GM12864 (cell line): Measurements from ENCODE around the gene POC1B.

Experiments
- DNase-seq: peaks from one replicate; pipeline ENCODE4 v3.0.0-alpha.2; 2011; ENCODE audit warnings: low read depth
- H3K4me3 ChIP-seq: 2 replicates; pipeline ENCODE4 v1.5.1; 2011; ENCODE audit warnings: mild to moderate bottlenecking, low read depth, low read length, control low read depth
- TF ChIP-seq, protein P1 (sequence below): IDR thresholded peaks from 2 replicates; pipeline ENCODE4 v1.5.1; 2011; ENCODE audit warnings: low read depth, mild to moderate bottlenecking, moderate library complexity, low read length, control low read depth, inconsistent platforms; ENCODE audit errors: missing control alignments

Gene POC1B

DNA sequence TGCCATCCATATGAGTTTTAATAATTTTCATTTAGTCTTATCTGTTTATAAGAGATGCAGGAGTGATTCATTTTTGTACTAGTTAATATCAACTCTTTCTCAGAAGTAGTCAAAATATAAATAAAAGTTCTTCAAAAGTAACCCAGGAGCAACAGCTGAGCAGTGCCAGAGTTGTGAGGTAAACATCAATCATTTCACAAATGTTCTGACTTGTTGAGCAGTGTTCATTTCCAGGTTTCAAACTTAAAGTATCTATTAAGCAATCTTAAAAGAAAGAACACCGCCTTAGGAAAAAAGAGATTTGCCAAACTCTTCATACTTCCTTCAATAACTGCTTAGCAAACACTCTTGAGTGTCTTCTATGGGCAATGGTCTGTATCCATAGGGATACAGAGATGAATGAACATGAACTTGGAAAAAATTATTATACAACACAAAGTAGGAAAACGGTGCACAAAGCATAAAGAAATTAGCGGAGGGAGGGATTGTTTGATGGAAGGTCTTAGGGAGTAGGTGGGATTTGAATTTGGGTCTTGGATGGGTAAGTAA lies 41.9 kb upstream of the POC1B start:
- TF ChIP-seq, protein P1, sequence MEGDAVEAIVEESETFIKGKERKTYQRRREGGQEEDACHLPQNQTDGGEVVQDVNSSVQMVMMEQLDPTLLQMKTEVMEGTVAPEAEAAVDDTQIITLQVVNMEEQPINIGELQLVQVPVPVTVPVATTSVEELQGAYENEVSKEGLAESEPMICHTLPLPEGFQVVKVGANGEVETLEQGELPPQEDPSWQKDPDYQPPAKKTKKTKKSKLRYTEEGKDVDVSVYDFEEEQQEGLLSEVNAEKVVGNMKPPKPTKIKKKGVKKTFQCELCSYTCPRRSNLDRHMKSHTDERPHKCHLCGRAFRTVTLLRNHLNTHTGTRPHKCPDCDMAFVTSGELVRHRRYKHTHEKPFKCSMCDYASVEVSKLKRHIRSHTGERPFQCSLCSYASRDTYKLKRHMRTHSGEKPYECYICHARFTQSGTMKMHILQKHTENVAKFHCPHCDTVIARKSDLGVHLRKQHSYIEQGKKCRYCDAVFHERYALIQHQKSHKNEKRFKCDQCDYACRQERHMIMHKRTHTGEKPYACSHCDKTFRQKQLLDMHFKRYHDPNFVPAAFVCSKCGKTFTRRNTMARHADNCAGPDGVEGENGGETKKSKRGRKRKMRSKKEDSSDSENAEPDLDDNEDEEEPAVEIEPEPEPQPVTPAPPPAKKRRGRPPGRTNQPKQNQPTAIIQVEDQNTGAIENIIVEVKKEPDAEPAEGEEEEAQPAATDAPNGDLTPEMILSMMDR: no peak

DNA sequence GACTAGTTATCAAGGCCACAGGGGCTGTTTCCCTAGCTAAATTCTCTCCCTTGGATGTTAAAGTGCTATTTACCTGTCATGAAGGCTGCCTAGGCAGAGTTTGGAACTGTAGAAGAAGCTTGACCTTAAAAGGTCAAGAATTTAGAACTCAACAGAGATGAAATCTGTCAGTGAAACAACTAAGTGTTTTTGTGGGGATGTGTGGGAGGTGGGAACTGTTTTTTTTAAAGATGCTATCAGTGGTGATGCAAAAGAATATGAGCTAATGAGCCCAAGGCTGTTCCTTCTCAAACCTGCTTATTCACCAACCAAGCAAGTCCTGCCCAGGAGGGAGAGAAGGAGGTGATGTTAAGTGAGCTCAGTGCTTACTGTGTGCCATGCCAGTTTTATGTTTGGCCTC lies 40.8 kb upstream of the POC1B start:
- no peak overlapping the region for H3K4me3 ChIP-seq
- no peak for DNase-seq
- TF ChIP-seq, protein P1: no peak

More for the DNA sequence above, 41.9 kb upstream of the POC1B start:
- H3K4me3 ChIP-seq: no peak overlapping the region
- DNase-seq: no peak

DNA sequence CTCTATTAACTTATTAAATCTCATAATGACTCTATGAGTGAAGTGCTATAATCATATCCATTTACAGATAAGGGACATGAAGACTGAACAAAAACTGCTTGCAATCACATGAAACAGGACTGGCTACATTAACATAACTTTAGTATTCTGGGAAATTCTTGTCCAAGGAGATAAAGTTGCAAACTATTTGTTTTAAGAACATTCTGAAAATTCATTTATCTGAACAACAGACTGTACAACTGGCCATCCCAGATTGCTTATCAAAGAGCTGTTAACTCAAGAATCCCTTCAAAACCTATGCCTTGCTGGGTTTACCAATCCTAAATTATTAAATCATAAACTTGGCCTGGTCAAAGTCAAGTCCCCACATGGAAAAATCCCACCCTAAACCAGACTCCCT lies 39.2 kb upstream of the POC1B start:
- DNase-seq: no peak
- H3K4me3 ChIP-seq: no peak overlapping the region
- TF ChIP-seq, protein P1: no peak

DNA sequence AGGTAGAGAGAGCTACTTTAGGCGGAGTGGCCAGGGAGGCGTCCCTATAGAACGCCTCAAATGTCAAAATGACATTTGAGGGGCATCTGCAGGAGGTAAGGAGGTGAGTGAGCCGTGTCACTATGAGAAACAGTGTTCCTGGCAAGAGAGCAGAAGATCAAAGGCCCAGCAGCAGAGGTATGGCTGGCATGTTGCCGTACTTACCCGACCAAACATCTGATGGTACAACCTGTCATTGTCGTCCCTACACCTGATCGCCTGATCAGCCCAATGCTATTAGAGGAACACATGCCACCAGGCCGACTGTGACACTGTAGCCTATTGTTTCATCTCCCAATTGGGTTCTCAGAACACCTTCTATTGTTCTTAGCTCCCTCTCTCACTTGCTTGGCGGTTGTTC lies 33.9 kb upstream of the POC1B start:
- TF ChIP-seq, protein P1: no peak
- no peak overlapping the region for H3K4me3 ChIP-seq
- no peak for DNase-seq

DNA sequence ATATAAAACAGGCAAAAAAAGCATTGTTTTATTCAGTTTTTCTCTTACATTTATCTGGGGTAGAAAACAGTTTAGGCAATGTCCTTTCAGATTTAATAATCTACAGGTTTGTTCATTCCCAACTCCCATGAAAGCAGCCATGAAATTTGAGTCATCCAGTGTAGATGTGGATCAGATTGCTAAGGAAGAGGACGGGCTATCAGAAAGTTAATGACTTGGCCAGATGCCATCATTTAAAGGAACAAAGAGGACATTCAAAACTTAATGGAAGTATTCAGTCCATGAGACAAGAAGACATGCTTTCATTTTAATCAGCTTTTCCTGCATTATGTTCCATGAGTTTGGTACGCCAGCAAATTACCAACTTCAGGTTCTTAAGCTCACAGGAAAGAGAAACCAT lies 31.1 kb upstream of the POC1B start:
- DNase-seq: no peak
- H3K4me3 ChIP-seq: no peak overlapping the region
- TF ChIP-seq, protein P1: no peak

DNA sequence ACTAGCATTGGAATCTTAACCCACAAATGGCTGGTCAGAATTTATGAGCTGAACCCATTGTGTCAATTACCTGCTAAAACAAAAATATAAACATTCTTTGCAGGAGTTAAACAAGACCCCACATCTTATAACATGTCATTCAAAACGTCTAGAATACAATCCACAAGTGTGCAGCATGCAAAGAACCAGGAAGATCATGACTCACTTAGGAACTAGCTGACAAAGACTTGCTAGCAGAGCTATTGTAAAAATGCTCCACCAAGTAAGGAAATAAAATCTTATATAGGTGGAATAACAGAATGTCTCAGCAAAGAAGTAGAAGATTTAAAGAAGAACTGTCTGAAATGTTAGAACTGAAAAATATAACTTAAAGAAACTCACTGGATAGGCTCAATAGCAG lies 26.5 kb upstream of the POC1B start:
- no peak for DNase-seq
- TF ChIP-seq, protein P1: no peak
- no peak overlapping the region for H3K4me3 ChIP-seq

DNA sequence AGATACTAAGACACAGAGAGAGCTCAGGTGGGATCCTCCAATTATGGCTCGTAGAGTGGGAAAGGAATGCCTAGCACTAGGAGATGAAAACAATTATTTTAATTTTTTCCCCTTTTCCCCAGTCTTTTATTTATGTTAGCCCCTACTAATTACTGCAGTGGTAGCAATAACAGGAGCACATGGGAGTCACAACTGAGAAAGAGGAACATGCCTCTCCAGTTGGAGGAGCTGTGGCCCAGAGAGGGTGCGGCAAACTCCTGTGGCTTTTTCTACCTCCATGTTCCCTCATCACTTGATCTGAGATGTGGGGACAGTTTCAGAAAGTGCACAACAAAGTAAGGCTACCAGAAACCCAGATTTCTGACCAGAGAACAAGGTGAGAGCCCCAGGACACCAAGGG lies 25.9 kb upstream of the POC1B start:
- H3K4me3 ChIP-seq: no peak overlapping the region
- no peak for DNase-seq
- TF ChIP-seq, protein P1: no peak
